WTC11 (cell line): ENCODE data around the gene SIPA1L3.

Experiments
- CTCF ChIP-seq: fragments of 200-600 bp; IDR thresholded peaks from 2 replicates; pipeline ENCODE4 v1.8.0; 2022; ENCODE audit warnings: antibody characterized with exemption
- STAT6 ChIP-seq: sonication (generic); formaldehyde crosslinking; conservative IDR thresholded peaks from 2 replicates; pipeline ENCODE4 v1.8.1; 2023; ENCODE audit warnings: mild to moderate bottlenecking, low read depth, missing genetic modification reagents, moderate library complexity
- ZNF423 ChIP-seq: fragments of 250-450 bp; sonication (Bioruptor Pico); IDR thresholded peaks from 2 replicates; pipeline ENCODE4 v2.1.2; 2022; ENCODE audit warnings: mild to moderate bottlenecking, moderate library complexity
- ZNF512 ChIP-seq: sonication (generic); formaldehyde crosslinking; IDR thresholded peaks from 2 replicates; pipeline ENCODE4 v1.8.1; 2022; ENCODE audit warnings: missing genetic modification reagents, borderline replicate concordance

- TF ChIP-seq ZNF512 (CRISPR knock-in tag) (no peak), CTCF (no peak), ZNF423 (CRISPR knock-in tag) (no peak), STAT6 (CRISPR knock-in tag) (no peak)
Measured at GRCh38 chr19:38221421-38221820, 314.4 kb downstream of the SIPA1L3 start.
